EH (cell line): ENCODE data around the gene AUTS2.

Experiments used
- DNase-seq: peaks from one replicate; pipeline ENCODE4 v3.0.0-alpha.2; 2015; ENCODE audit warnings: low read depth

The AUTS2 gene

GRCh38 chr7:70035955-70036354 is 437.7 kb downstream of the AUTS2 start:
- no peak for DNase-seq

GRCh38 chr7:70036695-70037094 is 438.4 kb downstream of the AUTS2 start:
- DNase-seq: no peak

DNA sequence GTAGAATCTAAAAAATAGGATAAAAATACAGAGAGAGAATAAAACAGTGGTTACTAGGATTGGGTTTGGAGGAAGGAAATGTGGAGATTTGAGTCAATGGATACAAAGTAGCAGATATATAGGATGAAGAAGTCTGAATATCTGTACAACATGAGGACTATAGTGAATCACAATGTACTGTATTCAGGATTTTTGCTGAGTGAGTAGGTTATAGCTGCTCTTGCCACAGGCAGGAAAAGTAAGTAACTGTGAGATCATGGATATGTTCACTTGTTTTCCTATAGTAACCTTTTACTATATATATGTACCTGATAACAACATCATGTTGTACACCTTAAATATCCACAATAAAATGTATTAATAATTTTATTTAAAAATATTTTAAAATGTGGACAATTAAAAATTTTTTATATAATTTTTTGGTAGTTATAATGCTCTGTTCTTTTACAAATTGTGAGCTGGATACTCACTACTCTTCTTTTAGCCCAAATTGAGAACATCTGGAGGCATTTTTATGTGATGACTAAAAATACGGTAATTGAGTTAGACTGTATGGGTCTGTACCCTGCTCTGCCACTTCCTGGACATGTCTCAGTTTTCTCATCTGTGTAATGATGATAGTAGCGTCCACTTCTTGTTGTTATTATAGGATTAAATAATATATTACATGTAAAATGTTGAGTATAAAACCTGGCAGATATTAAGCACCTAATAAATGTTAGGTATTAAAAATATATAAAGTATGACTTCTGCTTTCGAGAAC is 439.1 kb downstream of the AUTS2 start:
- DNase-seq: no peak

- DNase-seq: no peak
These were observed 441.8 kb downstream of the AUTS2 start for GRCh38 chr7:70040051-70040450.

- DNase-seq: no peak
These were observed 442.9 kb downstream of the AUTS2 start for GRCh38 chr7:70040970-70041766.

- DNase-seq: peak; percentile 4
These were observed 444.3 kb downstream of the AUTS2 start for GRCh38 chr7:70042533-70042932.

- DNase-seq: no peak
These were observed 444.8 kb downstream of the AUTS2 start for GRCh38 chr7:70043015-70043538.

- DNase-seq: no peak
These were observed 445.8 kb downstream of the AUTS2 start for GRCh38 chr7:70044064-70044463.

DNA sequence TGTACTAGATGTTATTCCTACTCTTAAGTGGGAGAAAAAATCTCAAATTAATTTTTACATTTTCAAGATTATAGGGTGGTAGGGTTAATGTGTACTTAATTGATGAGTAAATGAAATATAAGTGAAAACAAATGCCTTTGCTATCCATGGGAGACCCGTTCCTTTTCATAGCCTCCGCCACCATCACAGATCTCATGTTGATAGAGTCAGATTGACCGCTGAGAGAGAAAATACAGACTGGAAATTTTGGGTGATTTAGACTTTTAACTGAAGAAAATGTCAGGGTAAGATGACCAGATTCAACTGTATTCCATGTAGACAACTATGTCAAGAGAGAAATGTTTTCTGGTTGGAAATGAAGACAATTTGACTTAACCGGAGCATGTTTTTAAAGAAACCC is 446.2 kb downstream of the AUTS2 start:
- DNase-seq: no peak

DNA sequence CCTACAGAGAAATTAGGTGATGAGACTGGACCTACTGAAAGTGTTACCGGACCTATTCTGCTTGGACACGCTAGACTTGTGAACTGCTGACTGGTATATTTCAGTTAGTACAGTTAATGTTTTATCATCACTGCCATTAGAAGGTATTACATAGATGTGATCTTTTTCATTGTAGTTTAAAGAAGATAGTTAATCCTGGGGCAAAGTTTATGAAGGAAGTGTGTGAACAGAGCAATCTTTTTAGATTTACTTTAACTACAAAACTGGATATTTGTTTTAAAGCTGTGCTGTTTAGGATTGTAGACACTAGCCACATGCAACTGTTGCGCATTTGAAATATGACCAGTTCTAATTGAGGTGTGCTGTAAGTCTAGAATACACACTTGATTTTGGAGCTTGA is 446.7 kb downstream of the AUTS2 start:
- DNase-seq: no peak

DNA sequence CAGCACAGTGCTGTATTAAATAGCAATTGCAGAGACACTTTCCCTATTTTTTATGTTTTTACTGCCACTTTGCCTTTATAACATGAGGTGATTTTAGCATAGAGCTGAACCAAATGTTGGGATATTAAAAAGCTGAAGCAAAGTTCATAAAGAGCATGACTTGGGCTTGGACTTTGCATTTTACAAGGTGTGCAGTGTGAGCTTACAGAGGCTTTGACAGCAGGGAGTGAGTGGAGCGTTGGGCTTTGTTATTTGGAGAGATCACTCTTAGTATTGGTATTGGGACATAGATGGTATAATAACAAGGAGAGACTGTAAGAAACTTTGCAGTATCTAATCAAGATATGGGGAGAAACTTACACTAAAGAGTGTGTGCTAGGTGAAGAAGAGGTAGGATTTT is 449.1 kb downstream of the AUTS2 start:
- no peak for DNase-seq

- no peak for DNase-seq
These were observed 449.7 kb downstream of the AUTS2 start for GRCh38 chr7:70047891-70048448.

GRCh38 chr7:70051726-70052125 is 453.5 kb downstream of the AUTS2 start:
- DNase-seq: no peak

DNA sequence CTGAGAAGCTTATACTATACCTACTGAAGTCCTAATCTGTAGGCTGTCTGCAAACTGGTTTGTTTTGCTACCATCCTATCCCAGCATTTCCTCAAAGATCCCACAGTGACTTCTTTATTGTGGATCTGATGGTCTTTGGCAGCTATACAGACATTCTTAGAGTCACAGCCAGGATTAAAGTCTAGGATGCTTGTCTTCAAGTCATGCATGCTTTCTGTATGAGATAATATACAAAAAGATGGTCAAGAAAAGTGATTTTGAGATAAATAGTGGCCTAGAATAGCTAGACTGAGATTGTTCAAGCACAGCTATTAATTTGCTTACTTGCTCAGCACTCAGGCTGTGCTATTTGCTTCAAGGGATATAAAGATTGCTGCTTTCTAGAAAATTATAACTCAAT is 454.4 kb downstream of the AUTS2 start:
- peak; percentile 7 for DNase-seq

DNA sequence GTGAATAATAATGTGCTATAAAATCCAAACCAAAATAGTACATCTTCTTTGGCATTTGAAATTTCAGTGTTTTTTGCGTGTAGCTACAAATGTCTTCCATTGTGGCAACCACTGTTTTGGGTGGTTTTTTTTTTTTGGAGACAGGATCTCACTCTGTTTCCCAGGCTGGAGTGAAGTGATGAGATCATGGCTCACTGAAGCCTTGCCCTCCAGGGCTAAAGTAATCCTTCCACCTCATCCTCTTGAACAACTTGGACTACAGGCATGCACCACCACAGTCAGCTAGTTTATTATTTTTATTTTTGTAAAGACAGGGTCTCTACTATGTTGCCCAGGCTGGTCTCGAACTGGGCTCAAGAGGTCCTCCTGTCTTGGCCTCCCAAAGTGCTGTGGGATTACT is 455.1 kb downstream of the AUTS2 start:
- DNase-seq: no peak

DNA sequence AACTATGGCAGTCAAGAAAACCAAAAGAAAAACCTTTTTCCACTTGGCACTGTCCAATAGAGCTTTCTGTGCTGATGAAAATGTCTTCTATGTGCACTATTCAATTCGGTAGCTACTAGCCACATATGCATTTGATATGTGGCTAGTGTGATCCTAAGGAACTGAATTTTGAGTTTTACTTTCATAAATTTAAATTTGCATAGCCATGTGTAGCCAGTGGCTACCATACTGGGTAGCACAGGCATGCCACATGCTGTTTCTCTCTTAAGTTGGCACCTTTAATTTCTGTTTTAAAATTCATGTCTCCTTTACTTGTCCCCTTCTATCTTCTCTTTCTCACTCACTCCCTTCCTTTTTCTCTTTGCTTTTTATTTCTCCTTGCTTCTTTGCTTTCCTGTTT is 455.7 kb downstream of the AUTS2 start:
- no peak for DNase-seq

- DNase-seq: no peak
These were observed 458.1 kb downstream of the AUTS2 start for GRCh38 chr7:70056363-70056762.

DNA sequence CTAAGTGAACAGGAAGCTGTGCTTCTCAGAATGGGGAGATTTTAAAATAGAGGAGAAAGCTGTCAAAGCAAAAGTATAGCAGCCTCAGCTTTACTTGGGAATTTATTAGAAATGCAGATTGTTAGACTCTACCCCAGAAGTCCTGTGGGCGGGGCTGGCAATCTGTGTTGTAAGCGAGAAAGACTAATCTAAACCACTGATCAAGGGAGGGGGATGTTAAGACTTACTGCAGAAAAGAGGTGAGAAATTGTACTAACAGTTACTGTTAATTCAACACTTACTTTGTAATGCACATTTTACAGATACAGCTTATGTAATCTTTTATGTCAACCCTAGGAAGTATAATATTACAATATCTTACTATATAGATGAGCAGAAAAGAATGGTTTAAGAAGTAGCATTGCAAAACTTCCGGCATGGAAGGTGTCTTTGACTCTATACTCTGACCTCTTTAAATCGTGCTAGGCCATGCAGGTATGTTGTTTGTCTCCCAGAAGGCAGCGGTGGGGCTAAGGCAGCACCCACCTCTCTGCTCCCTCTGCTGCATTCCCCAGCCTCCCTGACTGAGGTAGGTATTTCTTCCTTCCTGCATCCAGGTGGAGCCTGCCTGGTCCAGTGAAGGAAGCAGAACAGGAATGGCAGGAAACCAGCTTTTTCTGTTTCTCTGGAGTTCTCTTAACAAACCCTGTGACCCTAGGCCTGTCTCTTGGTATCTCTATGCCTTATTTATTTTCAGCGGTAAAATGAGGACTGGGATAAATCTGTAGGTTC is 462.2 kb downstream of the AUTS2 start:
- no peak for DNase-seq

- DNase-seq: no peak
These were observed 465.1 kb downstream of the AUTS2 start for GRCh38 chr7:70063371-70063770.

DNA sequence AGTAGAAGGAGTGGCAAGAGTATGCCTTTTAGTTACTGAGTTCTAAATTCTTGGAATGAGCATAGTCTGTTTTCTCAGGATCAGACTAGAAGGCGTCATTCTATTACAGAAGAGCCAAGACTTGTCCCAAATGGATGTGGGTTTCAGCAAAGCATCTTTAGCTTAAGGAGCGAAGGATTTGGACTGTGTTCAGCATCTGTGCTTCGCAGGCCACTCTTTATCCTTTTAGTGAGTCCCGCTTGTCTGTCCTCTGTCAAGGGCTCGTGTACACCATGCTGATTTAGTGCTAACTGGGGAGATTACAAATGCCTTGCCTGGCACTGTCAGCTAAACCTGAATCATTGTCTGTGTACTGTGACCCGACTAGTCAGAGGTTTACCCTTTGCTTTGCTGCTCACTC is 465.7 kb downstream of the AUTS2 start:
- DNase-seq: no peak

DNA sequence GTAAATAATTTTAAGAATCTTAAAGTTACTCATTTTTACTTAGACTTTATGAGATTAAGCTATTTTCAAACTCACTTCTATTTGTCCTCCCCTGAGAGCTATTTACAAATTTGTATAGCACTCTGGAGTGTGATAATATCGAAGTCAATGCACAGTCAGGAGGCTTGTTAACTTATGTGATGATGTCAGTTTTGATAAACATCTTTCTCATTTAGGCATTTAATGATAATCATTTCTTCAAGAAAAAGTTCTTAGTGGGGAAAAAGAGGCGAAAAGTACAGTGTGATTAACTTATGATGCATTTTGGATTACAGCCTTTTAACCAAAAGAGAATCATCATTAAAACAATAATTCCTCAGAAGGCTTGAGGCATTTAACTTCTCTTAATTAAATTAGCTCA is 468.6 kb downstream of the AUTS2 start:
- DNase-seq: no peak

DNA sequence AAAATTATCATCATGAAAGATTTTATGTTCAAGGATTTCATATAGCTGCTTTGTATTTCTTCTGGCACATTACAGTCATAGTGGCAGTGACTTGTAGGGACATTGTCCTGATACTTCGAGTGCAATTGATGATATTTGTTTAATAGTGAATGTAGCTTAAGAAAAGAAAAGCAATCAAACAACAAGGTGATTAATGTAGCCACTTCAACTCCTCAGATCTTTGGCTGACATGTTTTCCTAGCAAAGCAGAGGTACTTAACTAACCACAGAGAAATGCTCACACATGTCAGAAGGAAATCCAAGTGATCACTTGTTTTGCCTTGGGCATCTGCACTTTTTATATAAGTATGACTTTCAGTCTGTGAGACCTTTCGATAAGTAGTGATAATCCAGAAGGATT is 470.3 kb downstream of the AUTS2 start:
- no peak for DNase-seq
